DMS114 treated with DMSO at 0.1 percent for 48 hours (cell line): Measurements from ENCODE around the gene KRT2.

Experiments
- DNase-seq: peaks from one replicate; lab custom pipeline; 2025; ENCODE audit not compliant: unreplicated experiment; lab: John Stamatoyannopoulos, UW

The KRT2 gene

DNA sequence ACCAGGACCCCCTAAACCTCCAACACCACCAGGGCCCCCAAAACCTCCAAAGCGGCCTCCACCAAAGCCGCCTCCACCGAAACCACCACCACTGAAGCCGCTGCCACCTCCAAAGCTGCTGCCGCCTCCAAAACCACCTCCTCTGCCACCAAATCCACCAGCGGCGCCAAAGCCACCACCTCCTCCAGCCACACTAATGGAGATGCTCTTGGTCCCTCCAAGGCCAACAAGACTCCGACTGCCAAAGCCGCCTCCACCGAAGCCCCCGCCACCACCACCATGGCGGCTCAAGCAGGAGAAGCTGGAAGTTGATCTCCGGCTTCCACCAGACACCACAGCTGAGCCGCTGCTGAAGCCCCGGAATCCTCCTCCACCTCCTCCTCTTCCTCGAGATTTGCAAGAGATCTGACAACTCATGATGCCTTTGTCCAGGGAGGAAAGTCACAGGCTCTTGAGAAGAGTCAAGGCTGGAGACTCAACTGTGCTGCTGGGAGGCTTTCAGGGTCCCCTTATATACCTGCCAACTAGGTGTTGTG is at the start of gene KRT2:
KRT2 (minus strand) TSS at position 486 of the 536 bp plus-strand sequence; CDS start at position 417, 69 bp downstream.
- no peak for DNase-seq

GRCh38 chr12:52701281-52701680 is 49.3 kb upstream of the KRT2 start:
- no peak for DNase-seq

DNA sequence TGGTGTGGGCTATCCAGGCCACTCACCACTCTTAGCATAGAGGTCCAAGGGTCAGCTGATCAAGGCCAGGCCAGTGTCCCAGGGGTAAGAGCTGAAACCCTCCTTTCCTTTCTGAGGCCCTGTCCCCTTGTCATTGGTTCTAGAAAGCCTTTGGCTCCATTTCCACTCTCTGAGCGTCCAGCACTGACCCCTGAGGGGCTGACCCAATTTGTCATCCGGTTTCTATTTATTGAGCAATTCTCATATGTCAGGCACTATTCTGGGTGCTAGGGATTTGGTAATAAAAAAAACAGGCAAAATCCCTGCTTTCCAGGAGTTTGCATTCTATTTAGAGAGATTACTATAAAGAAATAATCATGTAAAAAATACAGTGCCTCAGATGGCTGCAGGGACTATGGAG is 47.9 kb upstream of the KRT2 start:
- no peak for DNase-seq

GRCh38 chr12:52699373-52699772 is 47.4 kb upstream of the KRT2 start:
- no peak for DNase-seq

DNA sequence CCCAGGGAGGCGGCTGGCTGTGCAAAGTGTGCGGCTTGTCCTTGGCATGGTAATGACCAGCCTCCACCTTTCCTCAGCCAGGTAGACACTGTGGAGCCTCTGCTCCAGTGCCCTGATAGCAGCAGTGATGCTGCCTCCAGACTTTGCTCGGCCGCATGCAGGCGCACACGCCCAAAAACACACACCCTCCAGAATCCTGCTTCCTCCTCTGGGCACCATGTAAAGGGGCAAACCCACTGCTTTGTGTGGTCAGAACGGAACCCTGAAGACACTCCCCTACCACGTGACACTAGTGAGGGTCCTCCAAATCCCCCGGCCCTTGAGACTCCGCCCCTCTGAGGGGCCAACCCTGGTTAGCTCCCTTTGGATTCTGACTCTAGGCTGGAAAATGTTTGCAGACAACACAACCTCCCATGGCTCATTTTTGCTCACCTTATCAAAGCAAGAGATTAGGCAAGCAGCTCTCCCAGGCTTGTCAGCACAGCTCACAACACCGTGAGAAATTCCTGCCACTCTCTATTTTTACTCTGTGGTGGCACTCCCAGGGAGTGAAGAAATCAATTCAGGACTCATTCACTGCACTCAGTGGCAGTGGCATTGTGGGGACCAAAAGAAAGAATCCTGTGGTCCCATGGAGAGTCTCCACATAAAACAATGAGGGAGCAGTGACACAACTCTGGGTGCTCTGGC is 46.8 kb upstream of the KRT2 start:
- no peak for DNase-seq

DNA sequence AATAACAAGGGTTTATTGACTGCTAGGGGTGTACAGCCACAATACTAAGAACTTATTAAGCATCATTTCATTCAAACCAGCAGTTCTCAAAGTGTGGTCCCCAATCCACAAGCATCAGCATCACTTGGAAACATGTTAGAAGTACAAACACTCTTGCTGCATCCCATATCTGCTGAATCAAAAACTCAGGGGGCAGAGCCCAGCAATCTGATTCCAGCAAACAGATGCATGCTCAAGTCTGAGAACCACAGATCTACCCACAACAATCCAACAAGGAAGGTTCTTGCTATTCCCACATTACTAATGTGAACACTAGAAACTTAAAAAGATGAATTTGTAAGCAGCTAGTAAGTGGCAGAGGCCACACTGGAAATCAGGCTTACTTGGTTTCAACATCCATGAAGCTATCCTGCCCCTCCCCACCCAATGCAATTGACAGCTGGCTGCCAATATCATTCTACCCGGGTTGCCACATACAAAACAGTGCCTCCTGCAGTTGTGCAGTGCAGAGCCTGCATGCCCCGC is 45.1 kb upstream of the KRT2 start:
- no peak for DNase-seq

DNA sequence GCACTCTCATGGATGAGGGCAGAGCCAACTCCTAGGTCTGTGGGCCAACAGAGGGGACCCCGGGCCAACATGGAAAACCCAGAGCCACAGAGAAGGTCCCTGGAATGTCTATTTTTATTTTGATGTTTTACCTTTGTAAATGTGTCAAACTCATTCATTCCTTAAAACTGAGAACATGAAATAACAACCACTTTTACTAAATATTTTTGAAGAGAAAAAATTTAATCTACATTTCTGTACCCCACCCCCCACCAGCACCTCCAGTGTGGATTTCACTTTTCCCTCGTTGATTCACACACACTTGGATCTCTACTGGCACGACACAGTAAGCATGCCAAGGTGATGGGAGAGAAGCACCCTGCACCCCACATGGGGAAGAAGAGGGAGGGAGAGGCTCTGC is 44.6 kb upstream of the KRT2 start:
- no peak for DNase-seq

- no peak for DNase-seq
Observed at GRCh38 chr12:52695039-52695438, 43.0 kb upstream of the KRT2 start.

- DNase-seq, result no peak
Observed at GRCh38 chr12:52694151-52694550, 42.1 kb upstream of the KRT2 start.

- no peak for DNase-seq
Observed at GRCh38 chr12:52693261-52693660, 41.2 kb upstream of the KRT2 start.

- DNase-seq, result no peak
Observed at GRCh38 chr12:52692254-52692653, 40.2 kb upstream of the KRT2 start.

DNA sequence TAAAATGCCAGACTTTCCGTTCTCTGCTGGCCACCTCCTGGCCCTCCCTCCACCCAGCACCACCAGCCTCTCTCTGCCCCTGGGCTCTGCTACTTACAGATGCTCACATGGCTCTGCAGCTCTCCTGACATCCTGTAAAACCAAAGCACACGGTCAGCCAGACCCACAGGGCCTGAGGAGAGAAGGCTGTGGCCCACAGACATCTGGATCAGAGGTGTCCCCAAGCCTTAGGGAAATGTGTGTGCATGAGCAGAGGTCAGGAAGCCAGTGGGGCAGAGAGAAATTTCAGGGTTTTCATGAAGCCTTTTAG is 39.8 kb upstream of the KRT2 start:
- no peak for DNase-seq

GRCh38 chr12:52691076-52691840 is 39.2 kb upstream of the KRT2 start:
- DNase-seq, result no peak

GRCh38 chr12:52690351-52691075 is 38.5 kb upstream of the KRT2 start:
- no peak for DNase-seq

- DNase-seq, result no peak
Observed at GRCh38 chr12:52689936-52690335, 37.9 kb upstream of the KRT2 start.

DNA sequence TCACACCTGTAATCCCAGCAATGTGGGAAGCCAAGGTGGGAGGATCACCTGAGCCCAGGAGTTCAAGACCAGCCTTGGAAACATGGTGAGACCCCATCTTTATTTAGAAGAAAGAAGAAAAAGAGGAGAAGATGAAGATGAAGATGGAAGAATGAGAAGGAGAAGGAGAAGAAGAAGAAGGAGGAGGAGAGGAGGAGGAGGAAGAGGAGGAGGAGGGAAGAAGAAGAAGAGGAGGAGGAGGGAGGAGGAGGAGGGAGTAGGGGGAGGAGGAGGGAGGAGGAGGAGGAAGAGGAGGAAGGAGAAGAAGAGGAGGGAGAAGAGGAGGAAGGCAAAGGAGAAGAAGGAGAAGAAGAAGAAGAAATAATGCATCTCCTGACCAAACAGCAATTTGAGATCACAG is 37.2 kb upstream of the KRT2 start:
- no peak for DNase-seq

GRCh38 chr12:52688481-52688880 is 36.5 kb upstream of the KRT2 start:
- no peak for DNase-seq

DNA sequence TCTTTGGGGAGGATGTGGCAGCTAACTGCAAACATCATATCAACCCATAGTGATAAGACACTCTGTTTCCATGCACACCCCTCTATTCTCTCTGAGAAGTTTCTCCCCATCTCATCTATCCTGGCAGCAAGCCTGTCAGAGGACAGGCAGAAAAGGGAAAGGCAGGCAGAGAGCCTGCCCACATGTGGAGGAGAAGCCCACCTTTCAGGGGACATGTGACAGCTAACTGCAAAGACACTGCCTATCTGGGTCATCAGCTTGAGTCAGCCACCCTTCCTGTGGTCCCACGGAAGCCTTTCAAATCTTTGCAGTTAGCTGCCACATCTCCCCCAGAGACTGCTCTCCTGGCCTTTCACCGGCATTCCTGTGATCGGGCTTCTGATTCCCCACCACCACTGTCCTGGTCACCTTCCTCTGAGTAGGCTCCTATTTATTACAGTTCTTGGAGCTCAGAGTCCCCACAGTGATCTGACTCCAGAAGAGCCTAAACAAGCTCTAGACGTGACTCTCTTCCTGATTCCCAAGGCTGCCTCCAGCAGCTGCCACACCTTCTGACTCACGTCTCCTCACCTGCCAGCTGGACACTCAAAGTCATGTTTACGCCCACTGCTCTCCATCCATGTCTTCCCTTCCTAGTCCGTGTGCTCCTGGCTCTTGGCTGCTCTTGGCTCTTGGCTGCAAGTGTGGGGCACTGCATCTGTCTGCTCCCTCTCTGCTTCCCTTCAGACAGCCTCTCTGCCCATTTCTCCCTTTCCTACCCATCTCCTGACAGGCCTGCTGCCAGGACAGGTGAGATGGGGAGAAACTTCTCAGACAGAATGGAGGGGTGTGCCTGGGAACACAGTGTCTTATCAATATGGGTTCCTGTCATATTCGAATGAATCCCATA is 35.7 kb upstream of the KRT2 start:
- DNase-seq, result no peak

DNA sequence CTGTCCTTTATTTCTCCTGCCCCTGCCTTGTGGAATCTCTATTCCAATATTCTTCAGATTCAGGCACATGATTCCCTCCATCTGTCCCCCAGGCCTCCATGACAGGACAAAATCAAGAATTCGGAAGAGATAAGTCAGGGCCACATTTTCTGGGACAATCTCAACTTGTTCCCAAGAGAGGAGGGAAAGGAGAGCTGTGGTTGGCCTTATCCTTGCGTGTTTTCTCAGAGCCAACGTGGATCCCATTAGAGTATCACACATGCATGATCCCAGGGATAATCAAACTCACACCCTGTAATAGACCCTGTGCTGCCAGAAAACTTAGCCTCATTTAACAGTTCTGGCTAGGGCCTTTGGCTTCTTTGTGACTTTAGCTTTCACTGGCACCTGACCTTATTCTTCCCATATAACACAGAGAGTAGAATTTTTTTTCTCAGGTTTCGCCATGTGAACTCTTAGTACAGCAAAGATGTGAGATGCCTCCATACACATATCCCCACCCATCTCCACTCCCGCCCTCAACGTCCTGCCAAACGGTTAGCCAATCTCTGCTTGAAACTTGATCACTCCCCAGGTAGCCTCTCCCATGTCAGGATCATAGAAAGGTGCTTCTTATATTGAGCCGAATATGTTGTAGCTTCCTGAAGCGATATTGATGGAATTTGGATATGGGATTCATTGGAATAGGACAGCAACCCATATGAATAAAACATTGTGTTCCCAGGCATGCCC is 34.9 kb upstream of the KRT2 start:
- no peak for DNase-seq

- DNase-seq, result no peak
Observed at GRCh38 chr12:52686063-52686462, 34.1 kb upstream of the KRT2 start.
